ENCODE measurements around the gene LAG3. TPM values are rescaled to one million over a fixed set of nuclear protein-coding genes. Genes with fewer than 3 reads are reported as not detected.

The LAG3 gene
- total RNA-seq, 4 donors from 2014 or later: 0.52 to 1.1 TPM; not detected in 2

GRCh38 chr12:6751767-6752166 lies 20.6 kb upstream of the LAG3 start:
- DNase-seq (ENCODE audit: low spot score in 2 of 2): no peak
- WGBS, 2 donors: 65 to 67% methylated on average over 7 of the region's 7 CpGs
- TF ChIP-seq POLR2A (IDR thresholded peaks at IDR 0.05) (no peak), CTCF (IDR thresholded peaks at IDR 0.05) (no peak)
- intact Hi-C loops (cut with DNase I; ENCODE audit: low total_unique reads): no loop called here
- H3K4me3 ChIP-seq (ENCODE audit: low read depth, poor library complexity, severe bottlenecking): no peak overlapping the region

- intact Hi-C loops (cut with DNase I; ENCODE audit: low total_unique reads): no loop called here
- peak overlapping the region; percentile 81 for H3K4me3 ChIP-seq (ENCODE audit: low read depth, poor library complexity, severe bottlenecking)
- peak; percentile 44 to 91 for DNase-seq (ENCODE audit: low spot score in 2 of 2)
- WGBS, 2 donors: 4 to 5% methylated on average over 24 of the region's 24 CpGs
- no peak for TF ChIP-seq CTCF (IDR thresholded peaks at IDR 0.05)
- no peak for TF ChIP-seq POLR2A (IDR thresholded peaks at IDR 0.05)
Observed at GRCh38 chr12:6752167-6752920, 20.0 kb upstream of the LAG3 start.

- 0 to 1% methylated on average over 27 to 54 of the region's 62 CpGs for WGBS, 2 donors
- intact Hi-C loops (cut with DNase I; ENCODE audit: low total_unique reads): no loop called here
- DNase-seq (ENCODE audit: low spot score in 2 of 2): peak; percentile 99 to 100
- peak within 1 kb of the TSS; percentile 81 for H3K4me3 ChIP-seq (ENCODE audit: low read depth, poor library complexity, severe bottlenecking)
- TF ChIP-seq CTCF (IDR thresholded peaks at IDR 0.05): peak in 1 of 3 donors; percentile 61
- TF ChIP-seq POLR2A (IDR thresholded peaks at IDR 0.05): peak in 1 of 2 donors; percentile 91
Observed at GRCh38 chr12:6752921-6753771, 19.2 kb upstream of the LAG3 start, which contains the start of gene MLF2. Gene MLF2 (minus strand): TSS chr12:6753141. CDS start chr12:6752334, 807 bp downstream.

GRCh38 chr12:6753772-6754356 lies 18.5 kb upstream of the LAG3 start:
- H3K4me3 ChIP-seq (ENCODE audit: low read depth, poor library complexity, severe bottlenecking): no peak overlapping the region
- intact Hi-C loops (cut with DNase I; ENCODE audit: low total_unique reads): loop anchor here (2.0 kb wide), 1 partner anchor 25 kb away; no protein-coding TSS in a partner anchor
- 0 to 1% methylated on average over 7 of the region's 7 CpGs for WGBS, 2 donors
- no peak for DNase-seq (ENCODE audit: low spot score in 2 of 2)
- TF ChIP-seq POLR2A (IDR thresholded peaks at IDR 0.05): no peak
- TF ChIP-seq CTCF (IDR thresholded peaks at IDR 0.05): no peak

GRCh38 chr12:6754411-6754810 lies 17.9 kb upstream of the LAG3 start:
- H3K4me3 ChIP-seq (ENCODE audit: low read depth, poor library complexity, severe bottlenecking): no peak overlapping the region
- no peak for DNase-seq (ENCODE audit: low spot score in 2 of 2)
- 90 to 96% methylated on average over 2 of the region's 2 CpGs for WGBS, 2 donors
- intact Hi-C loops (cut with DNase I; ENCODE audit: low total_unique reads): loop anchor here (2.0 kb wide), 1 partner anchor 24 kb away; no protein-coding TSS in a partner anchor
- TF ChIP-seq POLR2A (IDR thresholded peaks at IDR 0.05) (no peak), CTCF (IDR thresholded peaks at IDR 0.05) (no peak)

Data from lower leg skin (tissue), 4 donors.